NCI-H82 treated with DMSO at 0.1 percent for 48 hours (cell line): ENCODE measurements around the gene GPR61.

Source experiments
- DNase-seq: peaks from one replicate; lab custom pipeline; 2025; ENCODE audit not compliant: unreplicated experiment; lab: John Stamatoyannopoulos, UW

GPR61 gene

GRCh38 chr1:109532365-109533136 lies 7.1 kb upstream of the GPR61 start:
- peak; percentile 36 for DNase-seq

DNA sequence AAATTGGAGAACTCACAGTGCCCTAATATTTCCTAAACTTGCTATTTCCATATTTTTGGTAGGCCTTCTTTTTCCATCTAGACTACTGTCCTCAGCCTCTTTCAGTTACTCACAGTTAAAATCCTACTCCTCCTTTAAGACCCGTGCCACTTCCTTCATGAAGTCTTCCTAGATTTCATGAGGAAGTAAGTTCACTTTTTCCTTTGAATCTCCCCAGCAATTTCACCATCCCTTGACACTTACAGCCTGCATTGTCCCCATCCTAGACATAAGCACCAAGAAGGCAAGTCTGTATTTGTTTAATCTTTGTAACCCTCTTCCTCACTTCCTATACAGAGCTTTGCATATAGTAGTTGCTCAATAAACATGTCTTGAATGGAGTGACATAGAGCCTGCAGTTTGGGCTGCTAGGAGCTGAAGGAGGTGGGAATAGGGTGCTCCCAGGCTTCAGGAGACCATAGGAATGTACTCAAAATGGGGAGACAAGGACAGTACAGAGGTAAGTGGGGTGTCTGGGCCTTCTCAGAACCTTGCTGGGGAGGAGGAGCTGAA lies 5.3 kb upstream of the GPR61 start:
- no peak for DNase-seq

GRCh38 chr1:109535481-109535880 lies 4.2 kb upstream of the GPR61 start:
- DNase-seq, result no peak

GRCh38 chr1:109535971-109536491 lies 3.6 kb upstream of the GPR61 start:
- peak; percentile 53 for DNase-seq

DNA sequence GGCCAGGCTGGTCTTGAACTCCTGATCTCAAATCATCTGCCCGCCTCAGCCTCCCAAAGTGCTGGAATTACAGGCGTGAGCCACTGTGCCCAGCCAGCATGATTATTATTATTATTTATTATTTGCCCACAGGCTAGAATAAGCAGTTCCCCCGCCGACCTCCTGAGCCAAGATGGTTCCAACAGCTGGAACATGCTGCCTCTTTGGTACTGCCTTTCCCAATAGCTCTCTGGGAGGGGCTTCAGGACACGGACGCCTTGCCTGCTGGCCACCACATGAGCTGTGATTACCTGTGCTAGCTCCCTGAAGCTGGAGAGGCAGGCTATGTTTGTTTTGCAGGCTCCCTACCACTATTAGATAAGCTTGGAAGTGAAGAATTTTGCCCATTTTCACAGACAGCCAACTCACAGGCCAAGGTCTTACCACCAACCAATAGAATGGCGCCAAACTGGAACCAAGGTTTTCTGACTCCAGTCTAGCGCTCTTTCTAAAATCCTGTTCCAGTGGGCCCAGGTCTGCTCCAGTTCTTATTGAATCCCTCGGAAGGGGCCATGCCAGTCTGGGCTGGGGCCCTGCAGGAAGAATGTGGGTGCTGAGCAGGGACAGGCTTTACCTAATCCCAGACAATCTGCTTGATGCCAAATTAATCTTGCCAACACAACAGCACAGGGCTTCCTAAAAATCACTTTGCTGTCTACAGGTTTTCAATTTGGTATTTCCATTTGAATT lies 2.1 kb upstream of the GPR61 start:
- DNase-seq, result no peak

DNA sequence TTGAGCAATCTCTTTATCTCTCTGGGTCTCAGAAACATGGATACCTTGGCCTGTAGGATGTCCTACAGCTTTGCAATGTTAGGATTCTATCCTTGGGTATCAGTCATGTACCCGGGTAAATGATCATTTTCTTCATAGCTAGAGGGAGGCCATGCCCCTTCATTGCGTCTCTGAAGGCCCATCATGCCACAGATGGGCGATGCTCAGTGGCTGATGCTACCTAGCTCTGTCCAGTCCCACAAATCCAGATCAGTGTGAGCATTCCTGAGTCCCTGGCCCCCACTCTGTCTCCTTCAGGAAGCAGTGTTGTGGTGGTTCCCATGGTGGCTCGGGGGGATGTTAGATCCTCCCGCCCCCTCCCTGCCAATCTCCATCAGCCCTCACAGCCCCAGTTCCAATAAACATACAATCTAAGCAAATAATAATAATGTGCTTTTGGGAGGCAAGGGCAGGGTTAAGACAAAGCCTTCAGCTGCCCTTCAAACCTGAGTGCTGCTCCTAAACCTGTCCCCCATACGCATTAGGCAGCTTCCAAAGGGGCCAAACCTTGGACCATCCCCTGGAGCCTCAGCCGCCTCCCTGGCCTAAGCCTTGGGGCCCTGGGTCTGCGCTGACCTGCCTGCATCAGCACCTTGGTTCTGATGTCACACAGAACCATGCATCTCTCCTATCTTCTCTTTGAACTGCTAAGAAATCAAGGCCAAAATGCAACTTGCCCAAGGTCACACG lies 681 bp upstream of the GPR61 start:
- no peak for DNase-seq

DNA sequence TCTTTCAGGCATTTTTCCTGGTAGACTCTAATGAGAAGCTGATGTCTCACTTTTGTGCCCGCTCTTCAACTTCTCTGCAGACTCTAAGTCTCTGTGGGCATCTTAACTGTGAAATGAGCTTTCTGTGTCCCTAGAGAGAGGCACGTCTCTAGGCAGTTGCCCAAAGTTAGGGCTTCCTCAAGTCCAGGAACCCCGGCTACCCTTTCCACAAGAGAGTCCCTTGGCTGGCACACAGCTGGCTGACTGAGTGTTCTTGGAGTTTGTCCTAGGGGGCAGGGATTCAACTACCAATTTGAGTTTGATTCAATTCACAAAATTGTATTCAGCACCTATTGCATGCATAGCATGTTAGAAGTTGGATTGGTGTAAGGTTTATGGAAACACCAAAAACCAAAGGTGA lies 1.4 kb downstream of the GPR61 start:
- no peak for DNase-seq

GRCh38 chr1:109542657-109543056 lies 3.0 kb downstream of the GPR61 start:
- DNase-seq, result no peak

DNA sequence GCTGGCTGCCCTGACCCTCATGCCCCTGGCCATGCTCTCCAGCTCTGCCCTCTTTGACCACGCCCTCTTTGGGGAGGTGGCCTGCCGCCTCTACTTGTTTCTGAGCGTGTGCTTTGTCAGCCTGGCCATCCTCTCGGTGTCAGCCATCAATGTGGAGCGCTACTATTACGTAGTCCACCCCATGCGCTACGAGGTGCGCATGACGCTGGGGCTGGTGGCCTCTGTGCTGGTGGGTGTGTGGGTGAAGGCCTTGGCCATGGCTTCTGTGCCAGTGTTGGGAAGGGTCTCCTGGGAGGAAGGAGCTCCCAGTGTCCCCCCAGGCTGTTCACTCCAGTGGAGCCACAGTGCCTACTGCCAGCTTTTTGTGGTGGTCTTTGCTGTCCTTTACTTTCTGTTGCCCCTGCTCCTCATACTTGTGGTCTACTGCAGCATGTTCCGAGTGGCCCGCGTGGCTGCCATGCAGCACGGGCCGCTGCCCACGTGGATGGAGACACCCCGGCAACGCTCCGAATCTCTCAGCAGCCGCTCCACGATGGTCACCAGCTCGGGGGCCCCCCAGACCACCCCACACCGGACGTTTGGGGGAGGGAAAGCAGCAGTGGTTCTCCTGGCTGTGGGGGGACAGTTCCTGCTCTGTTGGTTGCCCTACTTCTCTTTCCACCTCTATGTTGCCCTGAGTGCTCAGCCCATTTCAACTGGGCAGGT lies 3.8 kb downstream of the GPR61 start:
- no peak for DNase-seq

- no peak for DNase-seq
Observed at GRCh38 chr1:109543988-109544735, 4.5 kb downstream of the GPR61 start.

- peak; percentile 89 for DNase-seq
Observed at GRCh38 chr1:109546311-109547109, 6.8 kb downstream of the GPR61 start.

- no peak for DNase-seq
Observed at GRCh38 chr1:109547463-109548320, 8.0 kb downstream of the GPR61 start.

GRCh38 chr1:109548321-109549267 lies 8.9 kb downstream of the GPR61 start, which contains the start of gene GNAI3:
Gene GNAI3, plus strand, starts transcription at chr1:109548615. Its CDS starts 106 bp downstream, at chr1:109548721.
- peak; percentile 86 for DNase-seq

DNA sequence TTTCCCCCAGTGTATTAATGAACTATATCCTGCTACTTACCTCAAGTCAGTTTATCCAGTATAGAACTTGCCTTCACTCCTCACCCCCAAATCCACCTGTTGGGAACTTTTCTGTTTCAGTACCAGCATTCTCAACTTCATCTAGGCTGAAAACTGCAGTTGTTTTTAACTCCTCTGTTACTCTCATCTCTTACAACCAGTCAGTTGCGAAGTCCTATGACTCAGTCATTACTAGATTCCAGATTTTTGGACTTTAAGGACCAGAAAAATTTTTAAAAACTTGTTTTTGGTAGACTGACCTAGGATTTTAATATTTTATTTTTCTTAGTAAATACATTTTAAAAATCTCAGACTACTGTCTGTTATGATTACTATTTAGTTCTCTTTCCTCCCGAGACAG lies 16.9 kb downstream of the GPR61 start:
- DNase-seq, result no peak

- DNase-seq, result no peak
Observed at GRCh38 chr1:109557520-109557919, 17.8 kb downstream of the GPR61 start.

DNA sequence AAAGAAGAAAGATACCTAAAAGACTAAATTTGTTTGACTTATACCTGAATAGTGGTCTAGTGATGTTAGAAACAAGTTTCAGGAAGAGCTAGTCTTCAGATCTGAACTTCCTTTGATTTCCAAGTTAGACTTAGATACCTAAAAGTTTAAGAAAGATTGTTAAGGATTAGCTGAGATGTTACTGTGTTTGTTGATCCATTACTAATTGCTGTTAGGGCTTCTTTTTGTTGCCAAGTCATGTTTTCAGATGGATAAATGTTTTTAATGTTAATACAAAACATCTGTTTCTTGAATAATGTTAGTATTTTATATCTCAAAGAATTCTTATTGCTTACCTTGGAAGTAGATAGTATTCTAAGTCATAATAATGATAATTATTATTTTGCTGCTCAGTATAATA lies 20.3 kb downstream of the GPR61 start:
- DNase-seq, result no peak
